GM19455 (cell line): Measurements from ENCODE around the gene COPS9.

Experiments used
- ATAC-seq: cut with Tn5 transposase; IDR thresholded peaks from one replicate; pipeline ENCODE4 v1.9.1; 2021; ENCODE audit not compliant: unreplicated experiment

COPS9 gene

GRCh38 chr2:240166761-240167587 lies 30.9 kb upstream of the COPS9 start:
- no peak for ATAC-seq

- ATAC-seq, result no peak
Measured at GRCh38 chr2:240166191-240166590, 30.1 kb upstream of the COPS9 start.

GRCh38 chr2:240165661-240166060 lies 29.6 kb upstream of the COPS9 start:
- ATAC-seq, result no peak

DNA sequence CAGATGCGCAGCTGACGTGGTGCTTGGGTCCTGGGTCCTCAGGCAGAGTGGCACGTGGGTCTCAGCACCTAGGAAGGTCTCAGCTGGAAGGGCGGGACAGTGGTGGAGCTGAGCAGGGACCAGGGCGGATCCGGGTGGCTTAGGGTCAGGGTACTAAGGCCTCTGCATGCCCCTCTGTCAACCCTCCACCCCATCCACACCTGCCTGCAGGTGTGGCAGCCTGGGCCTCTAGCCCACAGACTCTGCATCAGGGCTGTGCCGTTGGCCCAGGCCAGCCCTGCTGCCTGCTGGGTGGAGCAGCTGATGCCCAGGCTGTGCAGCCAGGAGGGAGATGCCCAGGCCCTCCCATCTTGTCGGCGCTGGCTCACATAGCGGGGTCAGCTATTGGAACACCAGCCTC lies 28.9 kb upstream of the COPS9 start:
- no peak for ATAC-seq

GRCh38 chr2:240164586-240164985 lies 28.5 kb upstream of the COPS9 start:
- no peak for ATAC-seq

DNA sequence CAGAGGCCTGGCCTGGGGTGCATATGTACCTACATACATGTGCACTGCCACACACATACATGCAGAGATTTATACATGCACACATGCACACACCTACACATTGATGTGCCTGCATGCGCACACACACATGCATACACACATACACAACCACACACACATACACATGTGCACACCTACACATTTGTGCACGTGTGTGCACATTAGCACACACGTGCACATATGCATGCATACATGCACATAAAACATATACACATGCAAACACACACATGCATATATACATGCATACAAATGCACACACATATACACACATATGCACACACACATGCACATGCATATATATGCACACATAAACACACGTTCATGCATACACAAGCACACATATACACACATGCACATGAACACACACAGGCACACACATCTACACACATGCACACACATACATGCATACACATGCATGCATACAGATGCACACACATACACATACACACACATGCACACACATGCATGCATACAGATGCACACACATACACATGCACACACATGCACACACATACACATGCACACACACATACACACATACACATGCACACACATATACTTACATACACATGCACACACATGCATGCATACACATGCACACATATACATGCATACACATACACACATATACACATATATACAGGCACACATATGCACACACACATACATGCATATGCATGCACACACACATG lies 27.9 kb upstream of the COPS9 start:
- ATAC-seq, result no peak

- no peak for ATAC-seq
Measured at GRCh38 chr2:240162939-240163714, 27.0 kb upstream of the COPS9 start.

DNA sequence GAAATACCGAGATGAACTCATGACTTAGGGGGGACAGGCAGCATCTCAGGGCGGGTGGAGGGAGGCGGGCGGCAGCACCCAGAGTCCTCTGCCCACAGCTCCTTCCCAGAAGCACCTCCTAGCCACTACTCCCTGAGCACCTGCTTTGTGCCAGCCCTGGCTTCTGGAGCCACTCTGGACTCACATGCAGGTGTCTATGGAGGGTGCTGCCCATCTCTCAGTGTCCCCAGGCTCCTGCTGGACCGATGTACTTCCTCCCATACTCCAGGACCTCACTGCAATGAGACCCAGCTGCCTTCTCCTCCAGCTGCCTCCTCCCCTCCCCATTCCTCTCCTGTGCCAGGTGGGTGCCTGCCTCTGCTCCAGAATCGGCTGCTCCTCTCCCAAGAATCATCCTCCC lies 26.4 kb upstream of the COPS9 start:
- ATAC-seq, result no peak

DNA sequence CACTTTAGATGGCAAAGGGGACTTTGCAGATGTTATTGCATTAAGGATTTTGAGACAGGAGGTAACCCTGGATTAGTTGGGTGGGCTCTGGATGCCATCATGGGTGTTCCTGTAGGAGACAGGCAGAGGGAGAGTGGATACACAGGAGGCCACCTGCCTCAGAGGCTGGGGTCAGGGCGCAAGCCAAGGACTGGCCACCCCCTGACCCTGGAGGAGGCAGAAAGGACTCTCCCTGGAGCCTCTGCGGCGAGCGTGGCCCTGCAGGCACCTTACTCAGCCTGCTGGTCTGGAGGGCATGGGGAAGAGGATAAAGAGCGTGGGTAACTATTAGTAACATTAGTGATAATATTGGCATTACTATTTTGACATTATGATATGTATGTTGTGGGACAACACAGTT lies 25.9 kb upstream of the COPS9 start:
- ATAC-seq, result no peak

DNA sequence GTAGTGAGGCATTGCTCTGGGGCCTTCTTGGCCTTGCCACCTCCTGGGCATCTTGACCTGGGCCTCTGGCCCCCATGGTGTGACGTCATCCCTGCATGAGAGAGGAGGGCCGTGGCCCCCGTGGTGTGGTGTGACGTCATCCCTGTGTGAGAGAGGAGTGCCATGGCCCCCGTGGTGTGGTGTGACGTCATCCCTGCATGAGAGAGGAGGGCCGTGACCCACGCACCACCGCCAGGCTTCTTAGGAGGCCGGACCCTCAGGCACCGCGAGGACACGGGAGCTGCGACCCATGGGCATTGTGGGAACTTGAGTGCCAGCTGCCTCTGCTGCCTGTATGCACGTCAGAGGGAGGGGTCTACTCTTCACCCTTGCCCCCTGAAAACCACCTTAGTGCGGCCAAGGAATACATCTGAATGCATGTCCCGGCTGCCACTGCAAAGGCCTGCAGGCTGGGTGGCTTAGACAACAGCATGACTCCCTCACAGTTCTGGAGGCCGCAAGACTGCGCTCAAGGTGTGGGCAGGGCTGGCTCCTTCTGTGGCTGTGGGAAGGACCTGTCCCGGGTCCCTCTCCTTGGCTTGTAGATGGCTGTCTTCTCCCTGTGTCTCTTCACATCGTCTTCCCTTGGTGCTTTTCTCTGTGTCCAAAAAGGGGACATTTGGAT lies 25.1 kb upstream of the COPS9 start:
- ATAC-seq, result no peak

DNA sequence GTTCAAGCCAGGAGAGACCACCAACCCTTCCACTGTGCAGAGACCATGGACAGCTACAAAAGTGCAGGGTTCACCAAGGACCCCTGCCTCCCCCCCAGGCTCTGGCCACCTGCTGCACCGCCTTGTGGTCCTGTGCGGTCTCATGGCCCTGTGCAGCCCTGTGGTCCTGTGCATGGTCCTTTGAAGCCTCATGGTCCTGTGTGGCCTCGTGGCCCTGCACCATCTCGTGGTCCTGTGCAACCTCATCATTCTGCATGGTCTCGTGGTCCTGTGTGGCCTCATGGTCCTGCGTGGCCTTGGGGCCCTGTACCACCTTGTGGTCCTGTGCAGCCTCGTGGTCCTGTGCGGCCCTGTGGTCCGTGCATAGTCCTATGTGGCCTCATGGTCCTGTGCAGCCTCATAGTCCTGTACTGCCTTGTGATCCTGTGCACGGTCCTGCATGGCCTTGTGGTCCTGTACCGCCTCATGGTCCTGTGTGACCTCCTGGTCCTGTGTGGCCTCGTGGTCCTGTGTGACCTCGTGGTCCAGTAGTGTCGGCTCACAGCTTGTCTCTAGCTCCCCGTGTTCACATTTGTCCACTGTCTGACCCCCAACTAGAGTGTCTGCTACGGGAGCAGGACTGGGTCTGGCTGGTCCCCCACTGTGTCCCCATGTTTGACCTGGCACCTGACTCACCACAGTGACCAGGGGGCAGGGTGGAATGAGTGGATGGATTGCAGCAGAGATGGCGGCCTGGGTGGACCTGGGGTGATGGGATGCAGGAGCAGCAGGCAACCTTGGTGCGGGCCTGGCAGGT lies 24.4 kb upstream of the COPS9 start:
- ATAC-seq, result no peak

GRCh38 chr2:240159251-240159839 lies 23.2 kb upstream of the COPS9 start:
- ATAC-seq, result no peak

DNA sequence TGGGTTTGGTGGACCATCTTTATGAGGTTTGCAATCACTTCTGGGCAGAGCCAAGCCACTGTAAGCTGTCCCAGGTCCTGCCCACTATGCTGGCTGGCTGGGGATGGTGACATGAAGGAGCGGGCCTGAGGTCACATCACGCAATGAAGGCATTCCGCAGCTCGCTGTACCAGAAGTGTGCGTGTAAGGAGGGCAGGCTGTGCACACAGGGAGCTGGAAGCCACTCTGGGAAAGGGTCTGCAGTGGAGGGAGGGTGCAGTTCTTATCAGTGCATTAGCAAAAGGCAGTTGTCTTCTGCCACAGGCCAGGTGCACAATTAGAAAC lies 21.0 kb upstream of the COPS9 start:
- ATAC-seq, result no peak

GRCh38 chr2:240156435-240157146 lies 20.5 kb upstream of the COPS9 start:
- no peak for ATAC-seq

DNA sequence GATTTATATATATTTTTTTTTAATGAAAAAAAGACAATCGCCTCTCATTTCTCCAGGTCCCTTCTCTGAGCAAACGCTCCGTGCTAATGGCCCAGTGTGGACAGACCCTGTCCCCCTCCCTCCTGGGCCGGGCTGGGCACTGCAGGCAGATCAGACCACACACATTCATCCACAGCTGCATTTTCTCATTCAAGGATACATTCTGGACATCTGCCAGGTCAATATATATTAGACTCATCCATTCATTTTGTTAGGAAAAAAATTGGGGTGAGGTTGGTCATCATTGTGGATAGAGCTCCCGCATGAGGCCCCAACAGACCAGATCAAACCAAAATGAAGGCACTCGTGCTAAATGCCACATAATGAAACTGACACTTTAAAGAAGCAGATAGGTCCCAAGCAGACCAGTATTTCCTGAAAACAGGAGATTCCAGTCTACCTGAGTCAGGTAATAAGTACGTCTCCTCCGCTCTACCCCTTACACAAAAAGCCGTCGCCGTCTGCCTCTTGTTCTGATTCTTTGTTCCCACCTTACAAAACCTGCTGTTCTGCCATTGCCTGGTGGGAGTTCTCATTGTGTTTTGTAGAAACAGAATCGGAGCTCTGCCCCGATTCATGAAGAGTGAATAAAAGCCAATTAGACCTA lies 19.8 kb upstream of the COPS9 start:
- no peak for ATAC-seq

DNA sequence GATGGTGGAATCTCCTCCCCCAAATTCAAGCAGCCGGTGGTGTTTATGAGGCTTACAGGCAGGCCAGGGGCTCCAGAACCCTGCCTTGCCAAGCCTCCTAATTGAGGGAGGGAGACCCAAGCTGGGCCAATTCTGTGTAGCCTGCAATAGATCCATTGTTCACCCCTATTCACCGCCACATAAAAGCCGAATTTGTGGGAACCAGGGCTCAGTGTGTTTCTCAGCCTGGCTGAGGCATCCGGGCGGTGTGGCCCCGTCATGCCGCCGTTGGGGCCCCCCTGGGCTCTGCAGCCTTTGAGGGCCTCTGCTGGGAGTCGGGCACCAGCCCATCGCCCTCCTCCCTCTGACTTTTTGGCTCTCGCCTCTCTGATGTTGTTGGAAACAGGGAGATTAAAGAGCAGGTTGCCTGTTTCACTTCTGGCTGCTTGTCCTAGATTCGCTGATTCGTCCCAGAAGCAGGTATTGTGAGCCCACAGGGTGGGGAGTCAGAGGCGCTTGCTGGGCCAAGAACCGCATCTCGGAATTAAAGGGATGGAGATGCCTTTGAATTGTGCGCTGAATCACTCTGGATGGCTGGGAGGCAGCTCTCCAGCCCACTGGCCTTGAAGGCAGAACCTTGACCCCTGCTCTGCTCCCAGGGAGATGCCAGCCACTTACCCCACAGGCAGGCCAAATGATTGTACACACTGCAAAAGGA lies 19.1 kb upstream of the COPS9 start:
- ATAC-seq, result no peak

- ATAC-seq, result no peak
Measured at GRCh38 chr2:240154606-240155005, 18.5 kb upstream of the COPS9 start.

GRCh38 chr2:240153418-240153817 lies 17.3 kb upstream of the COPS9 start:
- no peak for ATAC-seq
